Stimulated activated CD4-positive, alpha-beta T cell treated with anti-CD3 and anti-CD28 coated beads, TNF-alpha, amount 100 ng/mL, for 1 hour (primary cell): ENCODE measurements around the gene EFNA5.

Source experiments
- DNase-seq, 3 donors: peaks; one replicate each; pipeline ENCODE4 v3.0.0-alpha.2; 2020; ENCODE audit warnings: low read depth in 3 of 3, low spot score in 1 of 3

EFNA5 gene

GRCh38 chr5:107402434-107403227 lies 268.1 kb downstream of the EFNA5 start:
- no peak for DNase-seq

GRCh38 chr5:107401470-107402122 lies 269.1 kb downstream of the EFNA5 start:
- no peak for DNase-seq

GRCh38 chr5:107400328-107400727 lies 270.4 kb downstream of the EFNA5 start:
- no peak for DNase-seq

- DNase-seq: no peak
Measured at GRCh38 chr5:107398703-107399102, 272.0 kb downstream of the EFNA5 start.

- no peak for DNase-seq
Measured at GRCh38 chr5:107396351-107396690, 274.4 kb downstream of the EFNA5 start.

GRCh38 chr5:107395632-107396350 lies 274.9 kb downstream of the EFNA5 start:
- DNase-seq: no peak

- no peak for DNase-seq
Measured at GRCh38 chr5:107393851-107394250, 276.9 kb downstream of the EFNA5 start.

GRCh38 chr5:107391787-107392186 lies 278.9 kb downstream of the EFNA5 start:
- no peak for DNase-seq

GRCh38 chr5:107389775-107390148 lies 281.0 kb downstream of the EFNA5 start:
- no peak for DNase-seq

- no peak for DNase-seq
Measured at GRCh38 chr5:107389130-107389774, 281.5 kb downstream of the EFNA5 start.

GRCh38 chr5:107388141-107388861 lies 282.4 kb downstream of the EFNA5 start:
- no peak for DNase-seq

- no peak for DNase-seq
Measured at GRCh38 chr5:107387526-107388140, 283.1 kb downstream of the EFNA5 start.

GRCh38 chr5:107385708-107386107 lies 285.0 kb downstream of the EFNA5 start:
- no peak for DNase-seq

GRCh38 chr5:107384256-107384655 lies 286.5 kb downstream of the EFNA5 start:
- DNase-seq: no peak

GRCh38 chr5:107383414-107383813 lies 287.3 kb downstream of the EFNA5 start:
- no peak for DNase-seq

GRCh38 chr5:107381189-107381856 lies 289.4 kb downstream of the EFNA5 start:
- DNase-seq: no peak

- no peak for DNase-seq
Measured at GRCh38 chr5:107380654-107381053, 290.1 kb downstream of the EFNA5 start.

- DNase-seq: no peak
Measured at GRCh38 chr5:107378218-107378899, 292.4 kb downstream of the EFNA5 start.

- DNase-seq: no peak
Measured at GRCh38 chr5:107377277-107377609, 293.5 kb downstream of the EFNA5 start.
